HG03135 (cell line): ENCODE data around the gene SPPL2B.
"Not testable (repeated sequence)": the region's sequence is repeated elsewhere in the genome, so short reads cannot be mapped to it uniquely, and the experiment has no call there.

ENCODE experiments used
- ATAC-seq: cut with Tn5 transposase; IDR thresholded peaks from one replicate; pipeline ENCODE4 v1.9.1; 2021; ENCODE audit warnings: mild to moderate bottlenecking, moderate library complexity; ENCODE audit not compliant: unreplicated experiment

Gene SPPL2B

GRCh38 chr19:2374808-2375207 is 46.3 kb downstream of the SPPL2B start:
- no peak for ATAC-seq

- ATAC-seq, result no peak
Observed at GRCh38 chr19:2375353-2376121, 47.1 kb downstream of the SPPL2B start.

- ATAC-seq, result no peak
Observed at GRCh38 chr19:2376784-2377519, 48.5 kb downstream of the SPPL2B start.

- ATAC-seq, result no peak
Observed at GRCh38 chr19:2380567-2380966, 52.1 kb downstream of the SPPL2B start.

- no peak for ATAC-seq
Observed at GRCh38 chr19:2381148-2381820, 52.8 kb downstream of the SPPL2B start.

GRCh38 chr19:2382530-2383222 is 54.2 kb downstream of the SPPL2B start:
- ATAC-seq, result no peak

- ATAC-seq, result no peak
Observed at GRCh38 chr19:2385053-2385721, 56.7 kb downstream of the SPPL2B start.

GRCh38 chr19:2387367-2388288 is 59.1 kb downstream of the SPPL2B start:
- ATAC-seq, result no peak

GRCh38 chr19:2389594-2389993 is 61.1 kb downstream of the SPPL2B start:
- ATAC-seq, result no peak

- no peak for ATAC-seq
Observed at GRCh38 chr19:2391118-2391725, 62.7 kb downstream of the SPPL2B start.

- ATAC-seq, result no peak
Observed at GRCh38 chr19:2392366-2392765, 63.9 kb downstream of the SPPL2B start.

- not testable (repeated sequence) for ATAC-seq
Observed at GRCh38 chr19:2392899-2393298, 64.4 kb downstream of the SPPL2B start.

- no peak for ATAC-seq
Observed at GRCh38 chr19:2394054-2394441, 65.6 kb downstream of the SPPL2B start.

- ATAC-seq, result no peak
Observed at GRCh38 chr19:2394442-2395292, 66.2 kb downstream of the SPPL2B start.

- ATAC-seq, result not testable (repeated sequence)
Observed at GRCh38 chr19:2395293-2395829, 66.9 kb downstream of the SPPL2B start.

- ATAC-seq, result not testable (repeated sequence)
Observed at GRCh38 chr19:2397173-2397572, 68.7 kb downstream of the SPPL2B start.

GRCh38 chr19:2398735-2399305 is 70.3 kb downstream of the SPPL2B start:
- ATAC-seq, result no peak

GRCh38 chr19:2399582-2399981 is 71.1 kb downstream of the SPPL2B start:
- ATAC-seq, result no peak
